Measurements from ENCODE around the gene DOCK1.

The DOCK1 gene

GRCh38 chr10:127043301-127043700, 138.1 kb downstream of the DOCK1 start:
- no peak for DNase-seq

DNA sequence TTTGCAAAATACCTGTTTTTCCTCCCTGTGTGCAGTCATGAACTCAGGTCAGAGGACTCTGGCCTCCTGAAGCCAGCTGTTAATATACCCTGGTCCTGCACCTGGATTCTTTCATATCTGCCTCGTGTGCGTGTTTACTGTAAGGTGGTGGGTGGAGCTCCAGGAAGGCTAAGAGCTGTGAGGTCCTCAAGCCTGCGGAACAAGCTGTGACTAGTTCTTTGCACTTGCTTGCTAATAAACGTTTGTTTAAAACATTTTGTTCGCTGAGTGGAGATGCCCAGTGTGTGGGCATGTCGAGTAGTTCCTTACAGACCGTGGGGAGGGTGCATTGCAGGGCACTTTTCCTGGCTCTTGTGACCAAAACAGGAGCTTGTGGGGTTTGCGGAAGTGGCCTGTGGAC, 139.0 kb downstream of the DOCK1 start:
- DNase-seq = no peak

GRCh38 chr10:127046975-127047877, 142.0 kb downstream of the DOCK1 start:
- DNase-seq = no peak

DNA sequence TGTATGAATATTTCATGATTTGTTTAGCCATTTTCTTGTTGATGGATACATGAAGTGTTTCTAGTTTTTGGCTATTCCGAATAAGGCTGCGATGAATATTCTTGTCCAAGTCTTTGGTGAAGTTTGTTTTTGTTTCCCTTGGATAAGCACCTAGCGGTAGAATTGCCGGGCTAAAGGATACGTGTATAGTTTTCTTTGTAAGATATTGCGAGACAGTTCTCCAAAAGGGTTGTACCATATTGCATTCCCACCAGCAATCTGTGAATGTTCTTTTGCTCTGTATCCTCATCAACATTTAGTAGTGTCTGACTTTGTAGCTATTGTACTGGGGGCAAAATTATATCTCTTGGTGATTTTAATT, 142.6 kb downstream of the DOCK1 start:
- DNase-seq = no peak

- no peak for DNase-seq
Observed at GRCh38 chr10:127048630-127049029, 143.4 kb downstream of the DOCK1 start.

DNA sequence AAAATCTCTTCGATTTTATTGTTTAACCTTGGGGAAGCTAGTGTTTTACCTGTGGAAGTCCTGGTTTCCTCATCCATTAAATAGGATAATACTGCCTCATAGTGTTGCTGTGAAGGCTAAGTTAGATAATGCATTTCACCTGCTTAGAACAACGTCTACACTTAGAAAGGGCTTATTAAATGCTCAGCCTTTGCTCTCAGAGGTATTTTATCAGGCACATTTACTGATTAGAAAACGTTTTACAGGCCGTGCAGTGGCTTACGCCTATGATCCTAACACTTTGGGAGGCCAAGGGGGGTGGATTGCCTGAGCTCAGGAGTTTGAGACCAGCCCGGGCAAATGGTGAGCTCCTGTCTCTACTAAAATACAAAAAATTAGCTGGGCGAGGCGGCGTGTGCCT, 146.8 kb downstream of the DOCK1 start:
- DNase-seq = no peak

DNA sequence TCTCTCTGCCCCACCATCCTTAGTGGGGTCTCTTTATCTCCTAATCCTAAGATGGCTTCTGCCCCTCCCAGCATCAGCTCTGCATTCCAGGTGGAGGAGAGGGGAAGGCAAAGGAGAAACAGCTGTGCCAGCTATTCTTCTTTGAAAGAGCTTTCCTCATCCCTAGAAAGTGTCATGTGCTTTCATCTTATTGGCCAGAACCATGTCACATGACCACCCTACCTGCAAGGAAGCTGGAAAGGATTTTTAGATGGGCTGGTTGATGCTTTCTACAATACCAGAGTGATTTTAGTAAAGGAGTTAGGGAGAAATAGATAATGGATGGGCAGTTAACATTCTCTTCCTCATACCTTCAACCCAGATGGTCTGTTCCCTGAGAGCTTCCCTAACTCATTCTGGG, 150.0 kb downstream of the DOCK1 start:
- no peak for DNase-seq

- DNase-seq = no peak
Observed at GRCh38 chr10:127059314-127059713, 154.1 kb downstream of the DOCK1 start.

DNA sequence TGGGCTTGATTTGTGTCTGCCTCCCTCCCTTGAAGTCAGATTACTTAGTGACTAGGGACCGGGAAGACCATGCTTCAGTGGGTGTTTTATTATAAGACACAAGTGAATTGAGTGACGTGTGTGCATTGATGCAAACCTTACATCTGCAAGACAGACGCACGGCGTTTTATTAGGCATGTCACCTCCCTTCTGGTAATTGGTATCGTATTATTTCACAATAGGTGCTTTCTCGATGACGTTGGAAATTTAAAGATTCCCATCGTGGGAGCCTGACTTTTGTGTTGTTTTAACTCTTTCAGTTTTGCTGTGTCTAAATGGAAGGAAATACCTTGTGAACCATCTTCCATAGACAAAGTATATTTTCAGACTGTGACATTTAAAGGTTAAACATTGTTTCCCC, 158.5 kb downstream of the DOCK1 start:
- DNase-seq = no peak

GRCh38 chr10:127064474-127064873, 159.2 kb downstream of the DOCK1 start:
- DNase-seq = no peak

- DNase-seq = peak; percentile 32
Observed at GRCh38 chr10:127067542-127068194, 162.4 kb downstream of the DOCK1 start.

GRCh38 chr10:127068485-127068884, 163.3 kb downstream of the DOCK1 start:
- DNase-seq = no peak

GRCh38 chr10:127069436-127069835, 164.2 kb downstream of the DOCK1 start:
- DNase-seq = no peak

GRCh38 chr10:127071126-127071525, 165.9 kb downstream of the DOCK1 start:
- no peak for DNase-seq

- DNase-seq = no peak
Observed at GRCh38 chr10:127073666-127074065, 168.4 kb downstream of the DOCK1 start.

DNA sequence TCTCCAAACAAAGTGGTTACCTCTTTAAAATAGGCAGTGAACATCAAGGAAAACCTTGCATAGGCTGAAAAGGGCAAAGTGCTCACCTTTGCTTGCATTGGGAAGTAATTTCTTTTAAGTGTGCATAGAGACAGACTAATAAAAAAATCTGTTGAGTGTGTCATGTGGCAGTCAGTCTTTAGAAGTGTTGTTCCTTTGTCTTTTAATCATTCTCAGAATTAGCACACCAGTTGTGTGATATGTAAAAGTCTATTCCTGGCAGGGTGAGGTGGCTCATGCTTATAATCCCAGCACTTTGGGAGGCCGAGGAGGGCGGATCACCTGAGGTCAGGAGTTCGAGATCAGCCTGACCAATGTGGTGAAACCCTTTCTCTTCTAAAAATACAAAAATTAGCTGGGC, 174.2 kb downstream of the DOCK1 start:
- no peak for DNase-seq

GRCh38 chr10:127080317-127080716, 175.1 kb downstream of the DOCK1 start:
- no peak for DNase-seq

DNA sequence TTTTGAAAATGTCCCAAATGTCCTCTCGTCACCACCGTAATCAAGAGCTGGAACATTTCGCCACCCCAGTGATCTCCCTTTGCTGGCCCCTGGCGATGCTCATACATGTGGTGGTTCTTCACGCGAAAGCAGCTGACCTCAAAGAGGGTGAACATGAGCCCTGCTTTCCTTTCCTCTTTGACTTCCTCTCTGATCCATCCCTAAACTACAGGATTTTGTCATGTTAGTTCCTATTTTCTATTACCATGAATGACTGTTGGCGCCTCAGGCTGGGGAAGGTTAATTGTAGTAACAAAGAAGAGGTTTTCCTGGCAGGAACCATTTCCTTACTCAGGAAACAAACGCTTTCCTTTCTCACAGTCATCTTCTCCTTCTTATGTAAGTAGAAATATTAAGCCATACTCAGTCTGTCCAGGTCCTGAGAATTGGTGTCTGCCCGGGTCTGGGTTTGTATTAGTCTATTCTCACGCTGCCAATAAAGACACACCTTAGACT, 176.7 kb downstream of the DOCK1 start:
- DNase-seq = peak; percentile 95

DNA sequence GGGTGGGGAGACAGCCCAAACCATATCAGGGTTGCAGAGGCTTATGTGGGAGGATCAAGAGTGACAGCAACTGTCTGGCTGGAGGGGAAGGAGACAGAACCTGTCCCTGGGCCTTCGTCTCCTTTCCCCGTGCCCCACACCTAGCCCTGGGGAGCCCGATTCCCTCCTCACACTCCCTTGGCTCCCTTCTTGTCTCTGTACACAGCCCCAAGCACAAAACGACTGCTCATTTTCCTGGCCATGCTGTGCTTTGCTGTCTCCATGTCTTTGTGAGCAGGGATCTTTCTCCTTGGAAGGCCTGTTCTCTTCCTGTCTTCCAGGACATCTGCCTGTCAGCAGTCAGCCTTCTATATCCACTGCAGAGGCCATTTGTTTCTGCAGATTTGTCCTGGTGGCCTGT, 177.4 kb downstream of the DOCK1 start:
- DNase-seq = no peak

DNA sequence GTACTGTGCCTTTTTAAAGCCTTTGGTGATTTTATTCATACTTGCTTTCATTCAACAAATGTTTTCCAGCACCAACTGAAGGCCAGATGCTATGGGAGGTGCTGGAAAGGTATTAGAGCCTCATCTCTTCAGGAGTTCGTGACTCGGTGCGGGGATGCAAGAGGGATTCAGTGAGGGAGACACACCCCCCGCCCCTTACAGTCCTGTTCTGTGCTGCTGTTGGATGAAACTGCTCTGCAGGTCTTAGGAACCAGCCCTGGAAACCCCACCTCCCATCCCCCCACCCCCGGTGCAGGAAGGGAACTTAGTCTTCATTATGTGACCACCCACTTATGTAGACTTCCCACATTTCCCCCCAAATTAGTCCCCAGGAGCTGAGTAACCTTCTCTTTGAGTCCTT, 180.7 kb downstream of the DOCK1 start:
- no peak for DNase-seq

GRCh38 chr10:127088908-127089307, 183.7 kb downstream of the DOCK1 start:
- no peak for DNase-seq

DNA sequence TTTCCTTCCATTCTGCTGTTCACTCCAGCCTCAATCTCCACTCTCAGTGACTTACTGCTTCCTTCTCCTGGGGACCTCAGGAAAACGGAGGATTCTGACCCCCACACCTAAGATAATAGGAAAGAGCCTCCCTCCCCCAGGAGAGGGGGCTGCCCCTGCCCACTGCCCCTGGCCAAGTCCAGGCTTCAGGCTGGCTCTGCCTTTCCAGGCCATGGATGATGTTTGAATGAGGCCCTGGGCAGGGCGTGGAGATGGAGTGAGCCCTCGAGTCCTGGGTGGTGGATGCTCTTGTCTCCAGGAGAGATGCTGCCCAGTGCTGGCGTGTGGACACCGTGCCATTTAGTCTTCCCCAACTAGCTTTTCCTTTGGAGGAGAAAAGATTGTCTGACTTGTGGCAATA, 184.2 kb downstream of the DOCK1 start:
- no peak for DNase-seq

DNA sequence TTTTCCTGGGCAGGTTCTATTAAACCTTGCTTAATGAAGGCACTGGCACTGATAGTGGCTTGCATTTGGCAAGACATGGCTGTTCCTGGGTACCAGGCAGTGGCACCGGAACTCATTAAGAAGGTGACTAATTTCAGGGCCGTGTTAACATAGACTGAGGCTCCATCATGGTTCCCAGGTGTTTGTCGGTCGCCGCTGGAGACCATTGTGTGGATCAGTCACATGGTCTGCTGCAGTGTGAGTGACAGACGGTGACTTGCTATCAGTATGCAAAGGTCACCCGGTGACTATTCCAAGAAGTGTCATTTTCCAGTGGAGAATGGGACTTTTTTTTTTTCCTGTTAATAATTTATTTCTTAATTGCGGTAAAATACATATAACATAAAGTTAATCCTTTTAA, 184.9 kb downstream of the DOCK1 start:
- DNase-seq = no peak

DNA sequence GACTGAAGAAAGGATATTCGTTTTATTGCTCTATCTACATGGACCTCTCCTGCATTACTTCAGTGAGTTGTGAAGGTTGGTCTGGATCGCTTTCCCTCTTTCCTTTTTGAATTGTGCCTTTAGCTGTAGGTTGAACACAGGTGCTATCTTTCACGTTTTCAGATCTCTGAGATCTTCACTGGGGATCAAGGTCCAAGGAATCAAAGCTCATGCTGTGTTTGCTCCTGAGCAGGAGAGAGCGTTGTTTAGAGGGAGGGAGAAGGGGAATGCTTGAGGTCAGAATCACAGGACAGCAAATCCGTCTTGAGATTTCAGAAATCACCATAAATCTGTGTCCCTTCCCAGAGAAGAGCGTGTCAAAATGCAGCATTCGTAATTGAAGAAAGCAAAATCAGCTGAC, 186.1 kb downstream of the DOCK1 start:
- no peak for DNase-seq
